ENCODE data around the gene TMEM161B. TPM values are rescaled to one million over a fixed set of nuclear protein-coding genes. Genes with fewer than 3 reads are reported as not detected.

TMEM161B gene
- total and polyA plus RNA-seq, 2 donors (not counting 3 experiments of a cell fraction or from before 2014, with no cell fraction given): 5.3 to 11.6 TPM

- Histone ChIP-seq H4K20me1 (replicated peaks; ENCODE audit: control insufficient read depth, extremely low read depth, insufficient read depth, low read length) (peaks cover 9% of the 10 kb centered on the region), H3K4me1 (ENCODE audit: control insufficient read depth, extremely low read depth, insufficient read depth, low read length) (no peaks in the 10 kb centered on the region), H3K9ac (replicated peaks; ENCODE audit: extremely low read depth, insufficient read depth, low read length) (no peak overlapping the region), H3K4me2 (ENCODE audit: insufficient read depth, low read length) (no peak overlapping the region), H3K27ac (ENCODE audit: insufficient read depth, low read depth, low read length) (no peak overlapping the region), H2AFZ (ENCODE audit: low read depth, low read length) (no peak overlapping the region), H3K9me1 (replicated peaks; ENCODE audit: control insufficient read depth, extremely low read depth, insufficient read depth, low read length) (no peaks in the 10 kb centered on the region), H3K36me3 (ENCODE audit: control insufficient read depth in 2 of 2, extremely low read depth in 1 of 2, insufficient read depth in 2 of 2, low read length in 2 of 2) (no peaks in the 10 kb centered on the region), H3K27me3 (ENCODE audit: control insufficient read depth in 2 of 2, insufficient read depth in 2 of 2, low read length in 2 of 2) (no peaks in the 10 kb centered on the region), H3K79me2 (ENCODE audit: control insufficient read depth, insufficient read depth, low read length) (peaks cover 57% of the 10 kb centered on the region), H3K4me3 (replicated peaks in 1 of 3; ENCODE audit: insufficient read depth in 1 of 3, low read depth in 1 of 3, low read length in 3 of 3) (no peak overlapping the region), H3K9me3 (replicated peaks; ENCODE audit: control insufficient read depth, insufficient read depth, low read length) (no peaks in the 10 kb centered on the region)
- FAIRE-seq (no peak), DNase-seq (ENCODE audit: low read depth, low spot score) (no peak)
- no peak for TF ChIP-seq MYC (IDR thresholded peaks at IDR 0.05; ENCODE audit: low read depth, low read length)
- no peak for TF ChIP-seq POLR2A (IDR thresholded peaks at IDR 0.05; ENCODE audit: low read depth, low read length)
- no peak for TF ChIP-seq JUN (IDR thresholded peaks at IDR 0.05; ENCODE audit: borderline replicate concordance, insufficient read depth, insufficient read length, low read depth)
- TF ChIP-seq FOS (IDR thresholded peaks at IDR 0.05; ENCODE audit: borderline replicate concordance, insufficient read depth, low read length): no peak
- TF ChIP-seq EZH2 (IDR thresholded peaks at IDR 0.05; ENCODE audit: borderline replicate concordance, low read depth, low read length, severe bottlenecking): no peak
- no peak for TF ChIP-seq GATA2 (IDR thresholded peaks at IDR 0.05; ENCODE audit: insufficient read depth, insufficient read length, low read depth, low read length)
- TF ChIP-seq CTCF (IDR thresholded peaks at IDR 0.05; ENCODE audit: extremely low read depth in 1 of 2, insufficient read depth in 1 of 2, low read depth in 1 of 2, low read length in 2 of 2): no peak
- TF ChIP-seq MAX (IDR thresholded peaks at IDR 0.05; ENCODE audit: insufficient read depth, insufficient read length): no peak
- no peak for TF ChIP-seq POLR2AphosphoS5 (IDR thresholded peaks at IDR 0.05; ENCODE audit: insufficient read depth, low read depth, low read length)
- no TSS peak for BruUV-seq (replicated peaks)
- CTCF ChIA-PET: no interaction called here
- intact Hi-C loops (cut with micrococcal nuclease) (no loop called here), dilution Hi-C loops (cut with MboI; ENCODE audit: extremely low pct_ligation_motif_present, low sequenced_read_pairs) (no loop called here)
- POLR2A ChIA-PET: interaction anchor here (0.6 kb wide), 1 partner anchor 12 kb away, joined by 5 read pairs; no protein-coding TSS in a partner anchor
These were observed 19.7 kb downstream of the TMEM161B start for GRCh38 chr5:88248743-88249540.

Measured in endothelial cell of umbilical vein (primary cell).